GM21717 (cell line): ENCODE data around the gene SLC22A7.

Experiments
- ATAC-seq: cut with Tn5 transposase; IDR thresholded peaks from one replicate; pipeline ENCODE4 v1.9.1; 2021; ENCODE audit warnings: mild to moderate bottlenecking, moderate library complexity; ENCODE audit not compliant: unreplicated experiment

SLC22A7 gene

GRCh38 chr6:43282636-43283513 is 15.2 kb upstream of the SLC22A7 start:
- no peak for ATAC-seq

- ATAC-seq: no peak
Observed at GRCh38 chr6:43283514-43283901, 14.6 kb upstream of the SLC22A7 start.

- no peak for ATAC-seq
Observed at GRCh38 chr6:43283905-43284304, 14.2 kb upstream of the SLC22A7 start.

GRCh38 chr6:43284991-43285781 is 12.9 kb upstream of the SLC22A7 start:
- no peak for ATAC-seq

- ATAC-seq: no peak
Observed at GRCh38 chr6:43285832-43286231, 12.2 kb upstream of the SLC22A7 start.

GRCh38 chr6:43286456-43286979 is 11.5 kb upstream of the SLC22A7 start:
- ATAC-seq: no peak

GRCh38 chr6:43286980-43287716 is 10.9 kb upstream of the SLC22A7 start:
- no peak for ATAC-seq

- ATAC-seq: no peak
Observed at GRCh38 chr6:43287717-43288679, 10.1 kb upstream of the SLC22A7 start.

- ATAC-seq: no peak
Observed at GRCh38 chr6:43290339-43290904, 7.6 kb upstream of the SLC22A7 start.

- no peak for ATAC-seq
Observed at GRCh38 chr6:43290905-43291355, 7.1 kb upstream of the SLC22A7 start.

- no peak for ATAC-seq
Observed at GRCh38 chr6:43291708-43292107, 6.4 kb upstream of the SLC22A7 start.

- ATAC-seq: no peak
Observed at GRCh38 chr6:43292341-43292740, 5.7 kb upstream of the SLC22A7 start.

GRCh38 chr6:43292763-43293318 is 5.2 kb upstream of the SLC22A7 start:
- ATAC-seq: no peak

- no peak for ATAC-seq
Observed at GRCh38 chr6:43293698-43294097, 4.4 kb upstream of the SLC22A7 start.

GRCh38 chr6:43294536-43294935 is 3.5 kb upstream of the SLC22A7 start:
- ATAC-seq: no peak

- ATAC-seq: no peak
Observed at GRCh38 chr6:43295456-43295855, 2.6 kb upstream of the SLC22A7 start.

- ATAC-seq: no peak
Observed at GRCh38 chr6:43296780-43297497, 1.1 kb upstream of the SLC22A7 start.

GRCh38 chr6:43298565-43299337 is 691 bp downstream of the SLC22A7 start:
- ATAC-seq: no peak
